HepG2 (cell line): ENCODE results near the gene PANK4.

Experiments used
- ELF1 ChIP-seq: sonication (generic); formaldehyde crosslinking; IDR thresholded peaks from 2 replicates; pipeline ENCODE4 v1.4.0; 2020; ENCODE audit warnings: missing genetic modification reagents
- FIP1L1 ChIP-seq: fragments of 200-400 bp; formaldehyde crosslinking; IDR thresholded peaks from 2 replicates; pipeline ENCODE4 v1.6.1; 2018; ENCODE audit warnings: low read depth, mild to moderate bottlenecking, low read length, moderate library complexity, borderline replicate concordance; ENCODE audit not compliant: insufficient read depth
- SCMH1 ChIP-seq: sonication (generic); formaldehyde crosslinking; IDR thresholded peaks from 2 replicates; pipeline ENCODE4 v1.9.0; 2021; ENCODE audit warnings: missing genetic modification reagents, mild to moderate bottlenecking, borderline replicate concordance
- ZNF773 ChIP-seq: sonication (generic); formaldehyde crosslinking; IDR thresholded peaks from 2 replicates; pipeline ENCODE4 v1.4.0; 2020; ENCODE audit warnings: missing genetic modification reagents, borderline replicate concordance
- TF ChIP-seq, protein P1 (sequence below): sonication (generic); formaldehyde crosslinking; conservative IDR thresholded peaks from 2 replicates; pipeline ENCODE4 v1.4.0; 2020; ENCODE audit warnings: missing genetic modification reagents

- TF ChIP-seq FIP1L1: no peak
- TF ChIP-seq, protein P1, sequence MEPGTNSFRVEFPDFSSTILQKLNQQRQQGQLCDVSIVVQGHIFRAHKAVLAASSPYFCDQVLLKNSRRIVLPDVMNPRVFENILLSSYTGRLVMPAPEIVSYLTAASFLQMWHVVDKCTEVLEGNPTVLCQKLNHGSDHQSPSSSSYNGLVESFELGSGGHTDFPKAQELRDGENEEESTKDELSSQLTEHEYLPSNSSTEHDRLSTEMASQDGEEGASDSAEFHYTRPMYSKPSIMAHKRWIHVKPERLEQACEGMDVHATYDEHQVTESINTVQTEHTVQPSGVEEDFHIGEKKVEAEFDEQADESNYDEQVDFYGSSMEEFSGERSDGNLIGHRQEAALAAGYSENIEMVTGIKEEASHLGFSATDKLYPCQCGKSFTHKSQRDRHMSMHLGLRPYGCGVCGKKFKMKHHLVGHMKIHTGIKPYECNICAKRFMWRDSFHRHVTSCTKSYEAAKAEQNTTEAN (CRISPR knock-in tag): no peak
- TF ChIP-seq ZNF773 (CRISPR knock-in tag): no peak
- no peak for TF ChIP-seq ELF1 (CRISPR knock-in tag)
- no peak for TF ChIP-seq SCMH1 (CRISPR knock-in tag)
Measured at GRCh38 chr1:2533365-2533764, 7.0 kb upstream of the PANK4 start.
